Stimulated activated CD4-positive, alpha-beta T cell treated with anti-CD3 and anti-CD28 coated beads, Interleukin-12 subunit alpha, Interleukin-12 subunit beta, amount 100 ng/mL, for 24 hours (primary cell): Measurements from ENCODE around the gene CSGALNACT2.
"Not testable (repeated sequence)": the region's sequence is repeated elsewhere in the genome, so short reads cannot be mapped to it uniquely, and the experiment has no call there.

Experiments
- DNase-seq, 2 experiments: peaks; one replicate each; pipeline ENCODE4 v3.0.0-alpha.2; 2020; ENCODE audit warnings: low read depth in 2 of 2

Gene CSGALNACT2

DNA sequence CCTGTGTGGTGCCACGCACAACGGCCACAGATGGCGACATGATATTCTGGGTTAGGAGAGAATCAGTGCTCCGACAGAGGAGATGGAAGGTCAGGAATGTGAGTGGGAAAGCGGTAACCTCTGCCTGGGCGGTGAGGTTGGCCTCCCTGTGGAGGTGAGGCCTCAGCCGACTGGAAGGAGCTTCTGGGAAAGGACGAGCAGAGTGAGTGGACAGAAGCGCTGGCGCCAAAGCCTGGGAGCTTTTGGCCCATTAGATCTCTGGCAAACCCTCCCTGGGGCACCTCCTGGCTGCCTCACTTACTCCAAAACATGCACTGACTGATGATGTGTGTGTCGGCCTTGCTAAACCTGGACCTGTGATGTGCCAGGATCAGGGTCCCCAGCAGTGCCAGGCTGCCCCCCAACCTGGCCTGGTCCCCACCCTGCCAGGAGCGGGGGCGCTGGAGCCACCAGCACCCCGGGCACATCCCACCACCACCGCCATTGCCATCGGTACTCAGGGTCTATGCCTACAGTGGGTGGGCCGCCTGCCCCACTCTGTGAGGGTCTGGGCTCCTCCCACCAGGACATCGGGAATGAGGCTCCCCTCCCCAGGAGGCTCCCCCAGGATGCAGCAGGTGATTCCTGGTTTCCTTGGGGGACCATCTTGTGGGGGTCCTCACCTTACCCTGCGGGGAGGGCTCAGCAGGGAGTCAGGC, 77.7 kb downstream of the CSGALNACT2 start:
- DNase-seq = no peak

DNA sequence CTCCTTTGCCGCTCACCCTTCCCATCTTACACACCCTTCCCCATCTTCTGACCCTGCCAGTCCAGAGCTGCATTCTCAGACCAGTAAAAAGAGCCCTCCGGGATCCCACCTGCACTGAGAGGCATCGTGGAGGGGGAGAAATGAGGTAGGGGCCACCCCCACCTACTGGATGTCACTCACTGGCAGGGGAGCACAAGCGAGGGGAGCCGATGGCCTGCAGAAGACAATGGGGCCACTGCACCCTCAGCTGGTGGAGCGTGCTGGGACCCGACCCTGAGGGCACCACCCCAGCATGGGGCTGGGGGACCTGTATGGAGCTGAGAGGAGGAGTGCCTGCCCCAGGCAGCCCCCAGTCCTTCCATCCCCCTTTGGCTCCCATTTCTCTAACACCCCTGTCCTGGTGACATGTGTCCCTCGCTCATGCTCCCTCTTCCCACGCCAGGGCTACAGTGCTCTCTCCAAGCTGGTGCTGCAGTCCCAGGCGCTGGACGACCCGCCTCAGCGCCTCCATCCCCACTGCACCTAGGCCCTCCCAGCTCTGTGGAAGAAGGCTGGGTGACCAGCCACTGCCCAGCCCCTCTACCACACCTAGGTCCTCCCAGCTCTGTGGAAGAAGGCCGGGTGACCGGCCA, 78.8 kb downstream of the CSGALNACT2 start:
- DNase-seq = no peak

DNA sequence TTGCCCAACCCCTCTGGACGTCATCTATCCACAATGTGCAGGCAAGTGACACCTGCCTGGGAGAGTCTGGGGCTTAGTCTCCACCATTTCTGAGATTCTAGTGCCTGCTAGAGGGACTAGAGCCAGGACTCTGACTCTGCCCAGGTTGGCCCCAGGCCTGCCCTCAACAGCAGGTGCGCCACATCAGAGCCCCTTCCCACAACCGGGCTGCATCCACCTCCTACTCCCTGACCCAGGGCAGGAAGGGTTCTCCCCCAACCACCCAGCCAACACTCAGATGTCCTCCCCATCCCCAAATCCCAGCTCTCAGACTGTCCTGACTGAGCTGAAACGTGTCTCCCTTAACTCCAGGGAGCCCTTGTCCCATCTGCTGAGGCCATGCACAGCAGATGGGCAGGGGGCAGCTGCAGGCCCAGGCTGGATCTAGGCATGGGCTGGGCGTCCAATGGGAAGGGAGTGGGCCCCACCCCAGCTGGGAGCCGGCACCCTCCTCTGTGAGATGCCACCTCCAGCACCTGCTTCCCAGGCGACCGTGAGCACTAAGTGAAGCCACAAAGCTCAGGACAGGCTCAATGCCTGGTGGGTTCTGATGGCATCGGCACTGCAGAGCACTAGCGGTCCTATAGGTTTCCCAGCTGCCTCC, 79.4 kb downstream of the CSGALNACT2 start:
- DNase-seq = no peak

DNA sequence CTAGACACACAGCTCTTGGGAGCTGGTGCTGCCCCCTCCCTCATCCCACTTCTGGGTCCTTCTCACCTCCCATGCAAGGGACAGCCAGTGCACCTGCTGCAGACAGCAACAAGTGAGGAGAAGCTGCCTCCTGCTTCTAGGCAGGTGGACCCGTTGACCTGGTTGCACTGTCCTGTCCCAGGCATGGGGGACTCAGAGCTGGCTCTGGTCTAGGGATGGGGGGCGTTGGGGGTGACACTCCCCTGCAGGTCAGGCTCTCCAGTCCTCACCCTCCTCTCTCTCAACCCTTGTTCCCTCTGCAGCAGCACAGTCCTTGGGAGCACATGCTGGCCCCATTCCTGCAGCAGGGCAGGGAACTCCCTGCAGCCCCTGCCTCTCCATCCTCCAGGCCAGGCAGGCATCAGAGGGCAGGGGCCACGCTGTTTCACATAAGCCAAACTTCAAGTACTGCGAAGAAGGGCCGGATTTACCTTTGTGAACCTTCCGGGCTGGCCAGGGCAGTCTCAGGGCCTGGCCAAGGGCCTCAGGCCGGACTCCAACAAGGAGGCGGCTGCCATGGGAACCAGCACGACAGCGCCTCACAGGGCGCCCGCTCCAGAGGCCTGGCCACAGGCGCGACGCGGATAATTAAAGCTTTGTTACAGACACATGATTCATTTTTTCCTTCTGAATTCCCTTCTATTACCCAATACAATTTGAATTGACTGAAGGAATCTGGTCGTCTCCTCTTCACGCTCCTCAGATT, 80.1 kb downstream of the CSGALNACT2 start:
- DNase-seq = no peak

DNA sequence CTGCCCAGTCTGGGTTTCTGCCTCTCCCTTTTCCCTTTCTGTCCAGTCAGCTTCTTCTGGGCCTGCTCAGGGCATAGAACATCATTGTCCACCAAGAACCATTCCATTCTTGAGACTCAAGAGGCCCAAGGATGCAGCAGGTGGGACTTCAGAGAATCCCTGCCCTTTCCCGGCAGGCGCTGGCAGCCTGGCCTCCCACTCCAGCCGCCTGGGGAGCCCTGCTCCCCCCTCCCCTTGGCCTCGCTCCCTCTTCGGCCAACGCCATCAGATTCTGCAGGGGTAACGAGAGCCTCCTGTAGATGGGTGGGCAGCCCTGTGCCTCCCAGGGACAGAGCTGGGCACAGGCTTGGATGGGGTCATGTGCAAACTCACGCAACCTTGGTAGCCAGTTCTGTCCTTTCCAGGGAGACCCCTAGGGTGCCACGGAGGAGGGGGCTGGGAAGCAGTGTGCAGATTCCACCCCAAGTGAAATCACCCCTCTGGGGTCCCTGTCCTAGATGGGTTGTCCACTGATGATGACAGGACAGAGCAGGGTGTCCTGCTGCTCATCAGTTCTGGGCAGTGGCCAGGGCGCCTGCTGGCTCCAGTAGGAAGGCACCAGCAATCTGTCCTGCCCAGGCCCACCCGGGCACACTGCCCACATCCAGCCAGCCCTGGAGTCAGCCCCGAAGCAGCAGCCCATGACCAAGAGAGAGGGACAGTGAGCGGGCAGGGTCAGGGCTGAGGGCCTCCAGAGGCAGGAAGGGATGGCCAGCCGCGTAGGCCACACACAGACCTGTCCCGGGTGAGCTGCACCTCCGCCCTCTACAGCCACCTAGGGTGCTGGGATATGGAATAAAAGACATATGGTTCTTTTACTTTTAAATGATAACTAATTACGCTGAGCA, 80.9 kb downstream of the CSGALNACT2 start:
- no peak for DNase-seq

DNA sequence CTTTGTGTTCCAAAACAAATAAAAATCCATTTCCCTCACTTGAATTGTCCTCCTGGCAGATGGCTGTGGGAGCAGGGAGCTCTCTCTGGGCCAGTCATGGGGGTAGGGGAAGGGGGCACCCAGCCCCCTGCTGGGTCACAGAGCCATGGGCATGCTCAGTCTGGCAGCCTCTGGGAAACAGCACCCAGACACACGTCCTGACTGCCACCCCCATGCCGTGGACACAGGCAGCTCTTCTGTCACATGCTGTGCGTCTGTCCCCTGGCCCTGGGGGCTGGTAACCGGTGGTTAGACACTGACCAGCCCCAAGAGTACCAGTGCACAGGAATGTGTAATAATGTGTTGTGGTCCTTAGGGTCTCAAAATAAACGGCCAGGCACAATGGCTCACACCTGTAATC, 81.6 kb downstream of the CSGALNACT2 start:
- no peak for DNase-seq

DNA sequence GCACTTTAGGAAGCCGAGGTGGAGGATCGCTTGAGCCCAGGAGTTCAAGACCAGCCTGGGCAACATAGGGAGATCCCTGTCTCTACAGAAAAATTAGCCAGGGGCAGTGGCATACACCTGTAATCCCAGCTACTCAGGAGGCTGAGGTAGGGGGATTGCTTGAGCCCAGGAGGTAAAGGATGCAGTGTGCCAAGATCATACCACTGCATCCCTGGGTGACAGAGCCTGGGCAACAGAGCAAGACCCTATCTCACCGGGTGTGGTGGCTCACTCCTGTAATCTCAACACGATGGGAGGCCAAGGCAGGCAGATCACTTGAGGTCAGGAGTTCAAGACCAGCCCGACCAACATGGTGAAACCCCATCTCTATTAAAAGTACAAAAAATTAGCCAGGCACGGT, 82.0 kb downstream of the CSGALNACT2 start:
- not testable (repeated sequence) for DNase-seq

DNA sequence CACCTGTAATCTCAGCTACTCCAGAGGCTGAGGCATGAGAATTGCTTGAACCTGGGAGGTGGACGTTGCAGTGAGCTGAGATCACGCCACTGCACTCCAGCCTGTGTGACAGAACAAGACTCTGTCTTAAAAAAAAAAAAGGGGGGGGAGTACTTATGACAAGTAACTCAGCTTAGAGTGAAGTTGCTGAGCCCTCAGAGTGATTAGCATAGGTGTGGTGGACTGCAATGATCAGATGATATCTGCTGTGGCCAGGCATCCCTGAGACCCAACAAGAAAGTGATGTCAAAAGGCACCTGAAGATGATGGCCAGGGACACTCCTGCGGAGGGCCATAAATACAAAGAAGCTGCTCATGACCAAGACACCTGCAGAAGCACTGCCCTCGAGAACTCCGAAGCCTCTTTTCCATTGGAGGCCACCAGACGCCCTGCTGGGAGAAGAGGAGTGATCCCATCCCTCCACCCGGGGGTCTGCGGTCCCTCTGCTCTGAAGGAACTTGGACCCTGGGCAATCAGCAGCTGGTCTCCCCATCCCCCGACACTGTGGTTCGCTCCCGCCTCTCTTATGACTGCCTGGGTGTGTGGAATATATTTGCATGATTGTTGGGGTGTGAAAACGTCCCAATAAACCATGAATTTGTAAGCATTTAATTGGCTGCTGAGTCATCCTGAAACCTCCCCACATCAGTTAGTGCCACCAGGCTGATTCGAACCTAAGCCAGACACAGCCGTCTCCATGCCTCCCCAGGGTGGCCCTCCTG, 82.6 kb downstream of the CSGALNACT2 start:
- no peak for DNase-seq

DNA sequence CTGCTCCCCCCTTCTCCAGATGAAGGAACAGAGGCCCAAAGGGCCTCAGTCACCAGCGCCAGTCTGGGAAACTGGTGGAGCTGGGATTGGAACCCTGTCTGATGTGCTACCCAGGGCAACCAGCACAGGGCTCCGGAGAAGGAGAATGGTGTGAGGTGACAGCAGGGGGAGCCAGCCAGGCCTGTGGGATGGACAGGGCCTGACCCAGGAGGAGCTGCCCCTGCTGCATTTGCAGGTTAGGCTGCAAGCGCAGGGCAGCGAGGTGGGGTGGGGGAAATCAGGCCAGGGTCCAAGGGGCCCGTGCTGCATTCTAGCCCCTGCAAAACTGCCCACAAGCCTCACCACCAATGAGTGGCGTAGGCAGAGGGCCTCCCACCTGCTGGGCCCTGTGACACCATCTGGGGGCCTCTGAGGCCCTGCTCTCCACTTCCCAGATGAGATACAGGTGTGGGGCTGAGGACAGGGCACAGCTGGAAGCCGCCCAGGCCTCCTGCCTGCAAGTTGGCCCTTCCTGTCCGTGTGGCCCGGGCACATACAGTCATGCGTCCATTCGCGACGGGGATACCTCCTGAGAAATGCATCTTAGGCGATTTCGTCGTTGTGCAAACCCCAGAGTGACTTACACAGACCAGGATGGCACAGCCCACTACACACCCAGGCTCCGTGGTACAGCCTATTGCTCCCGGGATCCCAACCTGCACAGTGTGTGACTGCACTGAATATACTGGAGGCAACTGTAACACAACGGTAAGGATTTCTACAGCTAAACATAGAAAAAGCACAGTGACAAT, 83.4 kb downstream of the CSGALNACT2 start:
- DNase-seq = no peak

DNA sequence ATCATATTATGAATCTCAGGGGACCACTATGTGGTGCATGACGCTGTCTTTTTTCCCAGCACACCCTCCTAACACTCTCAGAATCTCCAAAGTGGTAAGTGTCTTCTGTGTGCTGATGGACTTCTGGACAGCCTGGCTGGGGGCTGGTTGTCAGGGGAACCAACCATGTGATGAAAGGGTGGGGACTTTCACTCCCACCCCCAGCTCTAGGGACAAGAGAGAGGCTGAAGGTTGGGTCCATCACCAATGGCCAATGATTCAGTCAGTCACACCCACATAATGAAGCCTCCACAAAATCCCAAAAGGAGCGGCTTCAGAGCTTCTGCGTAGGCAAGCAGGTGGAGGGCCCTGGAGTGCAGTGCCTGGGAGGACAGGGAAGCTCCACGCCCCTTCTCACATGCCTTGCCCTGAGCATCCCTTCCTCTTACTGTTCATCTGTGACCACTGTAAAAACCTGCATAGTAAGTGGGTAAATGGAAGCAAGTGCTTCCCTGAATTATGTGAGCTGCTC, 84.0 kb downstream of the CSGALNACT2 start:
- no peak for DNase-seq

DNA sequence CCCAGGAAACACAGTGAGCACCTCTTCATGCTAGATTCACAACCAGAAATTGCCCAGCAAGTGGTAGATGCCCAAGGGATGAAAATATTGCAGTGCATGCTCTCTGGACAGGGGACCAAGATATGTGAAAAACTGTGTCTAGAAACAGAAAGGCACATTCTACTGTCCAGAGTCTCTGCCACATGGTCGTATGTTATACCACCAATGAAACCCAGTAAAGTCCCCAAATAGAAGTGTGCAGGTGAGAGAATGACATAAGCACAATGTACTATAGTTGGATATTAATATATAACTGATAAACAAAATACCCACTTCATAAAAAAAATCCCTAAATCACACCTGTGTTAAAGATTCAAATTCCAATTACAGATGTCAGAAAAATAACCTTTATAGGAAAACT, 84.8 kb downstream of the CSGALNACT2 start:
- no peak for DNase-seq

DNA sequence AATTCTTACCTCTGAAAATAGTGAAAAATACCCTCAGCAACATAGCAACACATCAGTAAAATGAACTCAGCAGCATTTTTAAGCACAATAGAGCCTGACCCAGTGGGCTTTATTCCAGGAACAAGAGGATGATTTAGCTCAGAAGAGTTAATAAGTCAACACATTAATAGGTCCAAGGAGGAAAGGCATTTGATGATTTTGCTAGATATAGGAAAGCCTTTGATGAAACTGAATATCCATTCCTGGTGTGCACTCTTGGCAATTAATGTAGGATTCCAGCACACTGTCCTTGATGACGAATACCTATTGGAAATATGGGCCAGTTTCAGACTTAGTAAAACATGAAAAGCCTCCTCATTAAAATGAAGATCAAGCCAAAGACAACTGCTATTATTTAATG, 86.1 kb downstream of the CSGALNACT2 start:
- no peak for DNase-seq

DNA sequence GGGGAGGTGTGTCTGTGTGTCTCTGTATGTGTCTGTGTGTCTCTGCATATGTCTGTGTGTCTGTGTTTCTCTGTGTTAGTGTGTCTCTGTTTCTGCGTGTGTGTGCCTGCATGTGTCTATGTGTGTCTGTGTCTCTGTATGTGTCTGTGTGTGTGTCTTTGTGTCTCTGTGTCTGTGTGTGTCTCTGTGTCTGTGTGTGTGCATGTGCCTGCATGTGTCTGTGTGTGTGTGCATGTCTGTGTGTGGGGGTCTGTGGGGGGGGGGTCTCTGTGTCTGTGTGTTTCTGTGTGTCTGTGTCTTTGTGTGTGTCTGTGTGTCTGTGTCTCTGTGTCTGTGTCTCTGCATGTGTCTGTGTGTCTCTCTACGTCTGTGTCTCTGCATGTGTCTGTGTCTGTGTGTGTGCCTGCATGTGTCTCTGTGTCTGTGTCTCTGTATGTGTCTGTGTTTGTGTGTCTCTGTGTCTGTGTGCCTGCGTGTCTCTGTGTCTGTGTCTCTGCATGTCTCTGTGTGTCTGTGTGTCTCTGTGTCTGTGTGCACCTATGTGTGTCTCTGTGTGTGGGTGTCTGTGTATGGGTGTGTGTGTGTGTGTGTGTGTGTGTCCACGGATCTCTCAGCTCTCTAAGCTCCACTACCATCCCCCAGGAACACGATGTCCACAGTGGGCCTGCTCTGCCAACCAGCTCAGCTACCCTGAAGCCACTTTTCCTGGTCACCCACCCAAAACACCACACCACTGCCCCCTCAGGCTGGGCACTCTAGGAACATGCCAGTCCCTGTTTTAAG, 87.0 kb downstream of the CSGALNACT2 start:
- no peak for DNase-seq

DNA sequence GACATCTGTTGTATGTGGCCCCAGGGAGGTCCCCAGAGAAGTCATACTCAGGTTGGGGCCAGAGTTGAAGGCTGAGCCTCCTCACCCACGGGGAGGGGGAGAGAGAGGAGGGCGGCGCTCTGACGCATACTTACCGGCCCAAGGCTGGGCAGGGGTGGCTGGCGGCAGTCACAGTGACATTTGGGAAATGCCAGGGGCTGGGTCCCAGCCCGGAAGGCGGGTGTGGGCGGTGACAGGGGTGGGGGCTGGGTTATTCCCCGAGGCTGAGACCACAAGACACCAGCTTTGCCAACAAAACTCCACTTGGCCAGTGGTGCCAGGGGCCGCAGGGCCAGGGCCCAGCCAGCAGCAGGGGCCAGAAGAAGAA, 87.5 kb downstream of the CSGALNACT2 start:
- DNase-seq = no peak

DNA sequence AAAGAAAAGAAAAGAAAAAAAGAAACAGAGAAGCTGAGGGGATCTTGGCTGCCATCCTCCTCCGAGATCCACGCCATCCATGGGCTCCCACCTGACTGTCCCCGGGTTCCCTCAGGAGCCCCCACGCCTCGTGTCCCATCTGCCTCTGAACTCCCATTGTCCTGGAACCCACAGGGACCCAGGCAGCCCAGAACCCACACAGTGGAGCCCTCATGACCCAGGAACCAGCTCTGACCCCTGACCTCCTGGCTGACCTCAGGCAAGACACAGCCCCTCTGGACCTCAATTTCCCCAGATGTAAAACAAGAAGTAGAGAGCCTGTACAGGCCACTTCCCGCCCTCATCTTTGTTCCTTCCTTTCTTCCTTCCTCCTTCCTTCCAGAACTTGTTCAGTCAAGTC, 88.2 kb downstream of the CSGALNACT2 start:
- no peak for DNase-seq

DNA sequence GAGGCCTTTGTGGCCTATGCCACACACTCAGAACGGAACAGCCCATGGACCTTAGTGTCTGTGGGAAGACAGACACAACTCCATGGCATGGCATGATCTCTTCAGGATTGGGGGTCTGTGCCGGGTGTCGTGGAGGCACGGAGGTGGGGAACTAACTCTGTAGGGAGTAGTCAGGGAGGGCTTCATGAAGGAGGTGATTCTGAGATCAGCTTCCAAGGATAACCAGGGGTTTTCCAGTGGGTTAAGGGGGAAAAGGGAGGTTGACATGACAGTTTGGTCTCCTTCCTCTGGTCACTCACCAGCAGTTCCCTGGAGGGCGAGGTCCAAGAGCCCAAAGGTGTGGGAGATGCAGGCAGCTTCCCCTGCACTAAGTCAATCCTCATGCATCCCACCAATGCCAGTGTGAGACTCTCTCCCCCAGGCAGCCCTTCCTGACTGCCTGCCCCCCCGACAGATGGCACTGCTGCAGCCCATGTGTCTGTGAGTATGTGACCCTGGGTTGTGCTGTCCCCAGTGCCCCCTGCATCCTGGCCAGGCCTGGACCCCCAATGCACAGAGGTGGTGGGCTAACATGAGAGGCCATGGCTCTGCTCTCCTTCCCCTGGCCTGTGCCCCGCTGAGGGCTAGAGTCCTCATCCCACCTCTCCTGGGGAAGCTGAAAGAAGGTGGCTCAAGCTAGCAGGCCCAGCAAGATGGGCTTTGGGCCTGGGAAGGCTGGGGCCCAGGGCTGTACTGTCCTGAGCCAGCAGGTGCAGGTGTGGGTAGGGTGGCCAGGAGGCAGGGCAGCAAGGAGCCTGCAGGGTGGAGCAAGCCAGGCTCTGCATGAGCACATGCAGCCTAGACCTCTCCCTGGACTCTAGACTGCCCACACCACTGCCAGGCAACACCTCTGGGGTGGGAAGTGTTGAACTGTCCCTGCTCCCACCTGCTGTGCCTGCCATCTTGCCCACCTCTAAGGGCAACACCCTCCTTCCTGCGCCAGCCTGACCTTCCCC, 88.9 kb downstream of the CSGALNACT2 start:
- DNase-seq = no peak

DNA sequence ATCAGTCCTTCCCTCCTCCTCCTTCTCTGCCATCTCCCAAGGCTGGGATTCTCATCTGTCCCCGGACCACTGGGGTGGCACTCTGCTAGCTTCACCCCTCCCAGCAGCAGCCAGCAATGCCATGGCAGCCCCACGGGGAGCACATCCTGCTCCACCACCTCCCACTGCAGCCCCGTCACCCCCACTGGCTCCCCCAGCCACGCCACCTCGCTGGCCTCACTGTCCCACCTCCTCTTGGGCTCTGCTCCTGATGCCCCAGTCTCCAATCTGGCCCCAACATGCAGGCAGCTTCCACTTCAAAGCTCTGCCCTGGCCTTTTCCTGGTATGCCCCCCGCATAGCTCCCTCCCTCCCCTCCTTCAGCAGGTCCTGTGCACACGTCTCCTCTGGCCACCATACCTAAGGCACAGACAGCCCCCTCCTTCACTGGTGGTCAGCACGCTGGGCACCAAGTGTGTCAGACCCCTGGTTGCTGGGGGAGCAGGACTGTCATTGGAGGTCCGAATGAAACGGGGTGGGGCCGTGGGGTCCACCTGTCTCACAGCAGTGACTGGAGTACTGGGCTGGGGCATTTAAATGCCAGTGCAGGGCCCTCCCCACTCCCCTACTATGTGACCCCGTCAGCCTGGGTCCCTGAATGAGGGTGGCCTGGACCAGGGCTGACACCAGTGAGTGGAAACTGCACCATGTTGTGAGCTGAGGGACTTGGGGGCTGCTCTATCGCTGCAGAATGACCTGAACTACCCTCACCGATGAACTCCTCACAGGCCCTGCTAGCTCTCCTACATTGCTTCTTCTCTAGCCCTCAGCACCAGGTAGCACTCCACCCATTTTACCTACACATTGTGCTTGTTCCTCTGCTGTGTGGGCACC, 89.9 kb downstream of the CSGALNACT2 start:
- DNase-seq = no peak
